ENCODE measurements around the gene CYP4A22. TPM values are rescaled to one million over a fixed set of nuclear protein-coding genes. Genes with fewer than 3 reads are reported as not detected.

Gene CYP4A22
- total and polyA plus RNA-seq, 9 of the 15 experiments (the other 6 are each of a cell fraction or from before 2014, with no cell fraction given), result 0.07 TPM; not detected in 8

- TF ChIP-seq CBX1 (IDR thresholded peaks at IDR 0.05; ENCODE audit: low read depth) (no peak), THRA (IDR thresholded peaks at IDR 0.05) (no peak), NR2F6 (CRISPR knock-in tag; IDR thresholded peaks at IDR 0.05) (0 out of 2 replicates have a peak, but pooled peaks have one; percentile 30), USF1 (CRISPR knock-in tag; IDR thresholded peaks at IDR 0.05) (0 out of 2 replicates have a peak, but pooled peaks have one; percentile 2), ZNF778 (CRISPR knock-in tag; IDR thresholded peaks at IDR 0.05) (no peak), CBX5 (IDR thresholded peaks at IDR 0.05; ENCODE audit: borderline replicate concordance, low read depth) (0 out of 2 replicates have a peak, but pooled peaks have one; percentile 21), ATF1 (CRISPR knock-in tag; IDR thresholded peaks at IDR 0.05) (no peak), ATF1 (tag; IDR thresholded peaks at IDR 0.05) (peak; percentile 45; the same call in 1 of the 2 replicates), REST (IDR thresholded peaks at IDR 0.05; ENCODE audit: borderline replicate concordance) (peak; percentile 91), REST (CRISPR knock-in tag; IDR thresholded peaks at IDR 0.05; ENCODE audit: low read depth) (no peak), IRF1 (CRISPR knock-in tag; IDR thresholded peaks at IDR 0.05; ENCODE audit: borderline replicate concordance) (no peak), BCLAF1 (IDR thresholded peaks at IDR 0.05; ENCODE audit: borderline replicate concordance in 1 of 2, control insufficient read depth in 1 of 2, low read depth in 2 of 2, low read length in 1 of 2) (no peak)
Measured at GRCh38 chr1:47192458-47193384, 55.5 kb downstream of the CYP4A22 start (continued).

All from K562 (cell line).